ENCODE data around the gene SMIM38.

- TF ChIP-seq POLR2AphosphoS5 (IDR thresholded peaks at IDR 0.05; ENCODE audit: borderline replicate concordance, low read depth, low read length) (no peak), EZH2 (IDR thresholded peaks at IDR 0.05) (no peak)
Observed at GRCh38 chr11:69196783-69197169, 41.0 kb downstream of the SMIM38 start.
